H7 (cell line): ENCODE measurements around the gene ALX4. TPM values are rescaled to one million over a fixed set of nuclear protein-coding genes. Genes with fewer than 3 reads are reported as not detected.

Experiments
- DNase-seq: peaks from one replicate; pipeline ENCODE4 v3.0.0; 2012
- H3K27me3 ChIP-seq: 2 replicates; pipeline ENCODE4 v1.6.0; 2011; ENCODE audit warnings: mild to moderate bottlenecking, low read length; ENCODE audit not compliant: control insufficient read depth, insufficient read depth
- H3K36me3 ChIP-seq: replicated peaks from 2 replicates; pipeline ENCODE4 v1.5.1; 2011; ENCODE audit warnings: low read length; ENCODE audit not compliant: control insufficient read depth, insufficient read depth
- H3K4me3 ChIP-seq: 2 replicates; pipeline ENCODE4 v1.5.1; 2011; ENCODE audit warnings: low read depth, mild to moderate bottlenecking, control low read depth, low read length, moderate library complexity; ENCODE audit not compliant: insufficient read depth
- total RNA-seq: library from RNA; depleted of rRNA; stranded (reverse); fragments of >200 nt; shearing (Covaris generic); gene quantifications from 2 replicates; pipeline ENCODE4 v1.2.3, GENCODE V29; 2014

Gene ALX4
- total RNA-seq, 1 experiment from 2014 or later: not detected

GRCh38 chr11:44279483-44279882 is 30.5 kb downstream of the ALX4 start:
- peak; percentile 24 for DNase-seq
- H3K27me3 ChIP-seq: no peaks in the 10 kb centered on the region
- H3K36me3 ChIP-seq: no peaks in the 10 kb centered on the region
- H3K4me3 ChIP-seq: no peak overlapping the region

DNA sequence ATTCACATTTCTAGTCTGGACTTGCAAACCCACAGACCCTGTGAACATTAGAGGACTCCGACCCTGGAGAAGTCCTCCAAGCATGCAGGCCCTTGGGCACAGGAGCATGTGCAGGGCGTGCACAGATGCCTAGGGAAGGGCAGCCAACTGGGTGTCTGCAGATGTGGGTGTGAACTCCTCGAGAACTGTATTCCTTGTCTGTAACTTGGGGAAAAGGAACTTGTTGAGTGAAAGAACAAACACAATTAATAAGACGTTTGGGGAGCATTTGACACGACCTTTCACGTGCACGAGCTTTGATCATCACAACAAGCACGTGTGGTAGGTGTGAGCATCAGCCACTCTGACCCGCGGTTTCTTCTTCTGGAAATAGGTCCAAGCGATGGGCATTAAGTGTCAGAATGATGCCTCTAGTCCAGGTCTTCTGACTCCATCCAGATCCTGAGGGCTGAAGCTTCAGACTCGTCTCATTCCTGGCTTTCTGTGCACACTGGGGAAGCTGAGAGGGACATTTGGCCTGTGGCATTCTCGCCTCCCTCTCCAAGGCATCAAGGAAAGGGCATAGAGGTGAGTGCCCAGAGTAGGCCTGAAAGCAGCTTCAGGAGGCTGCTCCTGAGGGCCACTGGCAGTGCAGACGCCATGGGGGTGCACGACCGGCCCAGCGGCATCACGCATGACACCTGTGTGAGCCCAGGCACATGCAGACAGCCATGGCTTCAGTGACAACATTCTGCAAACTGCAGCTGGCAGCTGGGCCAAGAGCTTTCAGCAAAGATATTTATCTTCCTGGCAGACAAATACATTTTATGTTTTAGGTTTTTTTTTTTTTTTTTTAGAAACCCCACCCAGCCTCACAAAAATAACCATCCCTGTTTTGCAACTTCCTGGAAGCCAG is 32.5 kb downstream of the ALX4 start:
- Histone ChIP-seq H3K4me3 (no peak overlapping the region), H3K36me3 (no peaks in the 10 kb centered on the region), H3K27me3 (no peaks in the 10 kb centered on the region)
- DNase-seq: peak; percentile 26

GRCh38 chr11:44275961-44276550 is 33.9 kb downstream of the ALX4 start:
- H3K36me3 ChIP-seq: no peaks in the 10 kb centered on the region
- H3K27me3 ChIP-seq: no peaks in the 10 kb centered on the region
- H3K4me3 ChIP-seq: no peak overlapping the region
- DNase-seq: peak; percentile 25

DNA sequence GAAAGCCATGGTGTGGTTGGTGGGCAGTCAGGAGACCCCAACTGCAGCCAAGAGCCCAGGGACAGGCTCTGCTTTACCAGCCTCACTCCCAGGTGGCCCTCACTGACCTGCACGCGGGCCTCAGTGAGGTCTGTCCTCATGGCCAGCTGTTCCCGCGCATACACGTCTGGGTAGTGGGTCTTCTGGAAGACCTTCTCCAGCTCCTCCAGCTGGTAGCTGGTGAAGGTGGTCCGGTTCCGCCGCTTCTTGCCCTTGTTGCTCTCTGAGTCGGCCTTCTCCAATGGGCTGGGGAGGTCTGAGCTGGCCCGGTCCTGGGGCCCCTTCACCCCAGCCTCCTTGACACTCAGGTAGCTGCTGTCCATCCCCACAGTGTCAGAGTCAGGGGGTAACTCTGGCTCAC is 34.7 kb downstream of the ALX4 start:
- no peaks in the 10 kb centered on the region for H3K27me3 ChIP-seq
- no peak overlapping the region for H3K4me3 ChIP-seq
- H3K36me3 ChIP-seq: no peaks in the 10 kb centered on the region
- DNase-seq: peak; percentile 13

DNA sequence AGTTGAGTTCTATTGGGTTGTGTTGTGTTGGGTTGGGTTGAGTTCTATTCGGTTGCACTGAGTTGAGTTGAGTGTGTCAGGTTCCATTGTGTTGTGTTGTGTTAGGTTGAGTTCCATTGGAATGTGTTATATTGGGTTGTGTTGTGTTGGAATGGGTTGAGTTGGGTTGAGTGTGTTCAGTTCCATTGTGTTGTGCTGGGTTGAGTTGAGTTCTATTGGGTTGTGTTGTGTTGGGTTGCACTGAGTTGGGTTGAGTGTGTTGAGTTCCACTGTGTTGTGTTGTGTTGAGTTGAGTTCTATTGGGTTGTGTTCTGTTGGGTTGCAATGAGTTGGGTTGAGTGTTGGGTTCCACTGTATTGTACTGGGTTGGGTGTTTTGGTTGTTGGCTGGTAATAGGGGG is 35.5 kb downstream of the ALX4 start:
- H3K36me3 ChIP-seq: no peaks in the 10 kb centered on the region
- no peak overlapping the region for H3K4me3 ChIP-seq
- no peaks in the 10 kb centered on the region for H3K27me3 ChIP-seq
- no peak for DNase-seq

- no peak overlapping the region for H3K4me3 ChIP-seq
- no peaks in the 10 kb centered on the region for H3K36me3 ChIP-seq
- no peaks in the 10 kb centered on the region for H3K27me3 ChIP-seq
- no peak for DNase-seq
These were observed 38.7 kb downstream of the ALX4 start for GRCh38 chr11:44271286-44271685.

DNA sequence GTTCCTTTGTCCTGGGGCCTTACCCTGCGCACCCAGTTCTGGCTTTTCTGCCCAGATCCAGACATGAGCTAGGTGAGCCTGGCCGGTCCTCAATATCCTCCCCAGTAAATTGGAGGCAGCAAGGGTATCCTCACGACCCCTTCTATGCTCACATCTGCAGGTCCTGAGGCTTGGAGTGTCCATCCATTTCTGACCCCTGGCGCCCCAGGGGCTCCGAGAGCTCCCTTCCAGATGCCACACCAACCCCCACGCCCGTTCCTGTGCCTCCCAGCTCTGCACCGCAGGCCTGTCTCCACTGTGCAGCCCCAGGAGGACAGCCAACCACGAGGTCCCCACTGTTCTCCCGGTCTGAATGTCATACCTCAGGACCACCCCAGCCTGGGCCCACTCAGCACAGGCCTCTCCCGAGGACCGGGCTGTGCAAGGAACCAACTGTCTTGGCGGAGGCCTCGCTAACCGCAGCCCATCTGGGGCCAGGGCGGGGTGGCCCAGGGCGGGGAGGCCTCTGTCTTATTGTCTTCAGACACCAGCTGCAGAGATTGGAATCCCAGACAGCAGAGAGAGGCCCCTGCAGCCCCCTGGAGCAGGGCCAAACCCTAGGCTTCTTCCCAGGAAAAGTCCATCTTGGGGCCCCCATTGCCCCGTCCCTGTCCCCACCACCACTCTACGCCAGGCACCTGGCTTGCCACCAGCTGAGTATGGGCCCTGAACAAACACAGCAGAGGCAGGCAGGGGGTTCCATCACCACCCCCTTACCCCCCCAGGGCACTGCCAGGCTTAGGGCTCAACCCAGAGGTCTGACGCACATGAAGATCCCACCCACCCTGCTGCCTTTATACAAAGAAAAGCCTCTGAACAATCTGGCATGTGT is 39.3 kb downstream of the ALX4 start:
- Histone ChIP-seq H3K27me3 (no peaks in the 10 kb centered on the region), H3K4me3 (no peak overlapping the region), H3K36me3 (no peaks in the 10 kb centered on the region)
- peak; percentile 47 for DNase-seq

DNA sequence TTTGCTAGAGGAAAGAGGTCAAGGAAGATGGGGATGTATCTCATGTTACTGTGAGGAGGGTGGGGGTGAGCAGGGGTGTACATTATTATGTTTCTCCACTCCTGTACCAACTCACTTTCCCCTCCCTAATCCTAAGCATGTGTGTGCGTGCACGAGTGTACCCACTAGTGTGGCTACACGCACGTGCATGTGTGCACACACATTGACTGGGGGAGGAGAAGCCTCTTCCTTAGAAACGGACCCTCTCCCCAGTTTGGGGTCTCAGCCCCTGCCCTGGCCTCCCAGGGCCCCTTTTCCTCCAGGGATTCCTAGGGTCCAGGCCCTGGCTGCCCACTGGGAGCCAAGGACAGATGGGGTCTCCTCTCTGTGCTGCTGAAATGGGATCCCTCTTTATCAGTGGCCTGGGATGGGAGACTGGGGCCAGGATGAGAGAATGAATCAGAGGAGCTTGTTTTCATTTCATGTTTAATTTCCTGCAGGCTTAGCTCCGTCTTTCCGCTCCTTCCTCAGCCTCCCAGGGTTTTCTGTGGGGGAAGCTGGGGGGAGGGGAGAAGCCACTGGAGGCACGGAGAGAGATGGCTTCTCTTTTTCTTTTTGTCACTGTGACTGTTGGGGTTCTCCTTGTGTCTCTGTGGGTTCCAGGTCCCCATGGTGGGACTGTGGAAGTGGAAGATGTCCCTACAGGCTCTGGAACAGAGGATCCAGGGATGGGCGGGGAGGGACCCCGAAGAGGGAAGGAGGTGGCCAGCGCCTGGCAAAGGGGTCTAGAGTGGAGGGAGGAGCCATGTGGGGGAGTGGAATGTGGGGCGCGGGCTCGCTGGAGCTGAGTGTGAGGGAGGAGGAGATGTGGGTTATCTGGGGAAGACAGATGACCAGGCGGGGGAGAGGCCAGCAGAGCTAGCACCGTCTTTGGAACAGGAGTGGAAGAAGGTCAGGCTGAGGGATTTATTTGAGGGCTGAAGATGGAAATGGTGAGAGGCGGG is 40.3 kb downstream of the ALX4 start:
- Histone ChIP-seq H3K4me3 (no peak overlapping the region), H3K27me3 (no peaks in the 10 kb centered on the region), H3K36me3 (no peaks in the 10 kb centered on the region)
- DNase-seq: peak; percentile 53

DNA sequence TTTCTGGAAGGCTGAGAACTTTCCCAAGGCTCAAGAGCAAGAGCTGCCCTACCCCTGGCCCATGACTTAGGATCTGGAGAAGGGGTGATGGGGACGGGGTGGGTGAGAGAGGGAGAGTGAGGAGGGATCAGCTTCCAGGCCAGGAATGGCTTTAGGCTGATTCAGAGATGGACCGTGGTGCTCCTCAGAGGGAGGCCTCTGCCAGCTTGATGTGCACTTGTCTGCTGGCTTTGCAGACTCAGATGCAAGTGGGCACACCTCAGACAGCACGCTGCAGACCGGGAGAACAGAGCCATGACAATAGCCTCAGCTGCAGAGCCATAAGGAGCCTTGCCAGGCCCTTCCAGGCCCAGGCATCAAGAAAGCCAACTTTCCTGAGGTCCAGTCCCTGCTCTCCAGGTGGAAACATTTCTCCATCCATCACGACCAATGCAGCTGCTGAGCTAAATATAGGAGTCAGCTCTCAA is 41.3 kb downstream of the ALX4 start:
- Histone ChIP-seq H3K4me3 (no peak overlapping the region), H3K27me3 (no peaks in the 10 kb centered on the region), H3K36me3 (no peaks in the 10 kb centered on the region)
- DNase-seq: no peak

DNA sequence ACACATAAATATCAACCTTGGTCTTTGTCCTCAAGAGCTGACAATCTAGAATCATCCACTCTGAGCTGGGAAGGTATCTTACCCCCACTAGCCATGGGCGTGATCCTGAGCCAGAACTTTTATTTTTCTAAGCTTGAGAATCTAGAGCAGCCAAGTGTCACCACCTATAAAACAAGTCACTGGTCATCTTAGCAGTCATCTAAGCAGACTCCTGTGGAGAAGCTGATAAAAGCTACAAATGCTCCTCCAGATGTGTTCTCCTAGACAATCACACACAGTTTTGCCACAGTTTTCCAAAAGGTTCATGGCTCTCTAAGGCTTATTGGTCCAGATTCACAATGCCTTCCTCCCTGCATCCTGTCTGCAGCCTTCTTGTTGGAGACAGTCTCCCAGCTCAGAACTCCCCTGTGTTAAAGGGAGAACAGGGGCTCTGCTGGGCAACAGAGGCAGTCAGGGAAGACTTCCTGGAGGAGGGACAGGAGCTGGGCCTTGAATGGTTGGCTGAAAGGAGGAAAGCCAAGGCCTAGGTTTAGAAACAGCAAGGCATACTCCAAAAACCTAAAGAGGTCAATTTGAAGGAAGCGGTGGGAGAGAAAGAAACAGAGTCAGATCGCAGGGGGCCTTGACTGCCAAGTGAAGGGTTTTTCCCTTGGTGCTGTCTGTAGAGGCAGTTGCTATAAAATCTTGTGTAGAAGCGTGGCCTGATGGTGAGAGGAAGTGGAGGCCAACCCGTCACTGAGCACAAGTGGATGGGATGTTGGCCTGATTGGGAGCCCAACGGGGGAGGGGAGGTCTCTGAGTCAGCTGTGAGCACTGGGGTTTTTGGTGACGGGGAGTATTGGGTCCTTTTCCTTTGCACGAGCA is 42.0 kb downstream of the ALX4 start:
- H3K36me3 ChIP-seq: no peaks in the 10 kb centered on the region
- peak; percentile 51 for DNase-seq
- no peak overlapping the region for H3K4me3 ChIP-seq
- no peaks in the 10 kb centered on the region for H3K27me3 ChIP-seq

GRCh38 chr11:44267006-44267749 is 42.8 kb downstream of the ALX4 start:
- Histone ChIP-seq H3K36me3 (no peaks in the 10 kb centered on the region), H3K4me3 (no peak overlapping the region), H3K27me3 (no peaks in the 10 kb centered on the region)
- DNase-seq: peak; percentile 35

- no peaks in the 10 kb centered on the region for H3K27me3 ChIP-seq
- H3K4me3 ChIP-seq: no peak overlapping the region
- no peaks in the 10 kb centered on the region for H3K36me3 ChIP-seq
- peak; percentile 56 for DNase-seq
These were observed 43.7 kb downstream of the ALX4 start for GRCh38 chr11:44266056-44266780.
